Neural crest cell (in vitro differentiated cells): ENCODE data around the gene FBF1. TPM values are rescaled to one million over a fixed set of nuclear protein-coding genes. Genes with fewer than 3 reads are reported as not detected.

Source experiments
- DNase-seq: peaks from one replicate; pipeline ENCODE4 v3.0.0; 2021; ENCODE audit warnings: low read depth, mixed read lengths, low spot score
- H3K27ac Mint-ChIP-seq: one replicate; pipeline ENCODE4 v1.8.0; 2021; ENCODE audit warnings: mild to moderate bottlenecking, mixed read lengths; ENCODE audit not compliant: unreplicated experiment
- H3K27me3 Mint-ChIP-seq: 2 replicates; pipeline ENCODE4 v1.8.0; 2021; ENCODE audit warnings: low read depth, mild to moderate bottlenecking, mixed read lengths
- H3K36me3 Mint-ChIP-seq: 2 replicates; pipeline ENCODE4 v1.8.0; 2021; ENCODE audit warnings: low read depth, mild to moderate bottlenecking, mixed read lengths
- H3K4me1 Mint-ChIP-seq: 2 replicates; pipeline ENCODE4 v1.8.0; 2021; ENCODE audit warnings: mixed read lengths
- H3K4me3 Mint-ChIP-seq: one replicate; pipeline ENCODE4 v1.8.0; 2021; ENCODE audit warnings: mild to moderate bottlenecking, mixed read lengths
- H3K9me3 Mint-ChIP-seq: 2 replicates; pipeline ENCODE4 v1.8.0; 2021; ENCODE audit warnings: mixed read lengths
- total RNA-seq: library from RNA; stranded (reverse); gene quantifications from 2 replicates; pipeline ENCODE4 v1.2.1, GENCODE V29; 2021
- TF ChIP-seq, protein P1 (sequence below): fragments of 200-600 bp; sonication (generic); conservative IDR thresholded peaks from 2 replicates; pipeline ENCODE4 v1.5.0; 2021; ENCODE audit warnings: antibody characterized with exemption, mild to moderate bottlenecking

Gene FBF1
- total RNA-seq, 1 donor from 2014 or later: 25.9 TPM

DNA sequence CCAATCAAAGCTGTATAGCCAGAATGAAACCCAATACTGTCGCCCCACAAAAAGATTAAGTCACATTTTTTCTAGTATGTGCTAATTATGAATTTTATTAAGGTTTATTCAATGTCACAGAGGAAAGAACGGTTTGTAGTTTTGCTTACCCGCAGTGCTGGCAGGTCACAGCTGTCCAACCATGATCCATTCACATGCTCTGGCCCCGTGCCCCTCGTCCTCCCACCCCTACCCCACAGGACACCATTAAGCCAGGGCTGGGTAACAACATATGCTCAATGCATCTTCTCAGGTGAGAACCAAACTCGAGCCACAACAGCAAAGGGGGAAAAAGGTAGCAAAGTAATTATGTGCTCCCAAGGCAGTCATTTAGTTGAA, 589 bp upstream of the FBF1 start:
- TF ChIP-seq, protein P1, sequence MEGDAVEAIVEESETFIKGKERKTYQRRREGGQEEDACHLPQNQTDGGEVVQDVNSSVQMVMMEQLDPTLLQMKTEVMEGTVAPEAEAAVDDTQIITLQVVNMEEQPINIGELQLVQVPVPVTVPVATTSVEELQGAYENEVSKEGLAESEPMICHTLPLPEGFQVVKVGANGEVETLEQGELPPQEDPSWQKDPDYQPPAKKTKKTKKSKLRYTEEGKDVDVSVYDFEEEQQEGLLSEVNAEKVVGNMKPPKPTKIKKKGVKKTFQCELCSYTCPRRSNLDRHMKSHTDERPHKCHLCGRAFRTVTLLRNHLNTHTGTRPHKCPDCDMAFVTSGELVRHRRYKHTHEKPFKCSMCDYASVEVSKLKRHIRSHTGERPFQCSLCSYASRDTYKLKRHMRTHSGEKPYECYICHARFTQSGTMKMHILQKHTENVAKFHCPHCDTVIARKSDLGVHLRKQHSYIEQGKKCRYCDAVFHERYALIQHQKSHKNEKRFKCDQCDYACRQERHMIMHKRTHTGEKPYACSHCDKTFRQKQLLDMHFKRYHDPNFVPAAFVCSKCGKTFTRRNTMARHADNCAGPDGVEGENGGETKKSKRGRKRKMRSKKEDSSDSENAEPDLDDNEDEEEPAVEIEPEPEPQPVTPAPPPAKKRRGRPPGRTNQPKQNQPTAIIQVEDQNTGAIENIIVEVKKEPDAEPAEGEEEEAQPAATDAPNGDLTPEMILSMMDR: no peak
- Mint-ChIP-seq H3K36me3 (peaks cover 2% of the 10 kb centered on the region), H3K9me3 (no peaks in the 10 kb centered on the region), H3K27ac (peak overlapping the region; percentile 53), H3K4me1 (peaks cover 15% of the 10 kb centered on the region), H3K27me3 (no peaks in the 10 kb centered on the region), H3K4me3 (peak overlapping the region; percentile 93)
- no peak for DNase-seq

DNA sequence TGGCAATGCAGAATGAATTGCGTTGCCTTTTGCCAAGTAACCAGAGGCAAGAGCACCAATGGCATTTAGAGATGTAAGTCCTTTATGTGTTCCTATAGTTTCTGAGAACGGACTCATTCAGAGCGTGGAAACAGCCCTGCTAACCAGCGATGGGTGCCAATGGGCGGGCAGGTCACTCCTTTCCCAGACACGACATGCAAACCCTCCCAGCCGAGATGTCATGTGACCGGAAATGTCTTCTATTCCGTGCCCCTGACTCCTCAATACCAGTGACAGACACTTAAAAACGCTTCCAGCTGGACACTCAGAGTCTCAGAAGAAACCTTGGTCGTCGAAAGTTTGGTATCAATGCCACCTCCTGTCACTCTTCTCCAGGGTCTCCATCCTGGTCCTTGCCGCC, 3.2 kb downstream of the FBF1 start:
- TF ChIP-seq, protein P1: no peak
- peaks cover 15% of the 10 kb centered on the region for H3K4me1 Mint-ChIP-seq
- H3K27me3 Mint-ChIP-seq: no peaks in the 10 kb centered on the region
- peak overlapping the region; percentile 18 for H3K4me3 Mint-ChIP-seq
- H3K27ac Mint-ChIP-seq: no peak overlapping the region
- H3K9me3 Mint-ChIP-seq: no peaks in the 10 kb centered on the region
- DNase-seq: no peak
- H3K36me3 Mint-ChIP-seq: peaks cover 3% of the 10 kb centered on the region

DNA sequence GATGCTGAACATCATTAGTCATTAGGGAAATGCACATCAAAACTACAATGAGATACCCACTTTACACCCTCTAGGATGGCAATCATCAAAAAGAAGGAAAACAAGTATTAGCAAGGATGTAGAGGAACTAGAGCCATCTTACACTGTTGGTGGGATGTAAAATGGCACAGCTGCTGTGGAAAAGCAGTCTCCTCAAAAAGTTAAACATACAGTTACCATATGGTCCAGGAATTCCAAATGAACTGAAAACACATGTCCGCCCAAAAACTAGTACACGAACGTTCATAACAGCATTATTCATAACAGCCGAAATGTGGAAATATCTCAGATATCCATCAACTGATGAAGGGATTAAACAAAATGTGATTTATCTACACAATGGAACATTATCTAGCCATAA, 7.0 kb downstream of the FBF1 start:
- Mint-ChIP-seq H3K27me3 (no peaks in the 10 kb centered on the region), H3K9me3 (no peaks in the 10 kb centered on the region), H3K4me1 (no peaks in the 10 kb centered on the region), H3K4me3 (no peak overlapping the region), H3K27ac (no peak overlapping the region), H3K36me3 (peaks cover 3% of the 10 kb centered on the region)
- no peak for DNase-seq
- TF ChIP-seq, protein P1: no peak

DNA sequence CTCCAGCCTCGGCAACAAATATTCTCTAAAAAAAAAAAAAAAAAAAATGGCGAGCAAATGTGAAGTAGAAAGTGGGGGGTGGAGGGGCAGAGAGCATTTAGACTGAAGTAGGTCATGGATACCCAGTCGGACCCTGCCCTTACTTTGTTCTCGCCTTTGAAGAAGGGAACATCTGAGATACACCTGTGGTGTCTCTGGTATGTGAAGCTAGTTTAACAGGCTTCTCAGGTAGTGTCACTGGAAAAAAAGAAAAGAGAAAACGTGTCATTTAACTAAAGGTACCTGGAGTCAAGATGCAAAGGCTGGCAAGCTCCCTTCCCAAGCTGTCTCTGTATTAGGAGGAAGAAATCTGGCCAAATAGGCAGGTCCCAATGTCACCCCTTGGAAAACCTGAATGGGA, 8.0 kb downstream of the FBF1 start:
- peaks cover 3% of the 10 kb centered on the region for H3K36me3 Mint-ChIP-seq
- H3K27me3 Mint-ChIP-seq: no peaks in the 10 kb centered on the region
- H3K9me3 Mint-ChIP-seq: no peaks in the 10 kb centered on the region
- no peak overlapping the region for H3K4me3 Mint-ChIP-seq
- TF ChIP-seq, protein P1: no peak
- H3K4me1 Mint-ChIP-seq: no peaks in the 10 kb centered on the region
- no peak for DNase-seq
- H3K27ac Mint-ChIP-seq: no peak overlapping the region

DNA sequence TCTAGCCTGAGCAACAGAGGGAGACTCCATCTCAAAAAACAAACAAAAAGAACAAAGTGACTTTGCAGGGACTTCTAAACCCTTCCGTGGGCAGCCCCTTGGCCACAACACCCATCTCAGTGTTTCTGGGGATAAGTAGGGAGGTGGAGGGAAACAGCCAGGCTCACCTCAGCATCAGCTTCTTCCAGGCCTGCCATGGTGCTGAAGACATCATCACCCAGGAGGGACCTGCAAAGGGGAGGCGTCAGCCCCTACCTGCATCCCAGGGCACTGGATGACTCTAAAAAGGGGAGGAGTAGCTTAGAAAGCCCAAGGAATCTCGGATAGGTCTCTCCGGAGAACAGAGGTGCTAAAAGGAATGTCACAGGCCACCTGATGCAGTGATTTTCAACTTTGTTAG, 9.8 kb downstream of the FBF1 start:
- H3K27me3 Mint-ChIP-seq: no peaks in the 10 kb centered on the region
- H3K27ac Mint-ChIP-seq: no peak overlapping the region
- no peak overlapping the region for H3K4me3 Mint-ChIP-seq
- TF ChIP-seq, protein P1: no peak
- H3K9me3 Mint-ChIP-seq: no peaks in the 10 kb centered on the region
- DNase-seq: no peak
- peaks cover 3% of the 10 kb centered on the region for H3K36me3 Mint-ChIP-seq
- no peaks in the 10 kb centered on the region for H3K4me1 Mint-ChIP-seq

DNA sequence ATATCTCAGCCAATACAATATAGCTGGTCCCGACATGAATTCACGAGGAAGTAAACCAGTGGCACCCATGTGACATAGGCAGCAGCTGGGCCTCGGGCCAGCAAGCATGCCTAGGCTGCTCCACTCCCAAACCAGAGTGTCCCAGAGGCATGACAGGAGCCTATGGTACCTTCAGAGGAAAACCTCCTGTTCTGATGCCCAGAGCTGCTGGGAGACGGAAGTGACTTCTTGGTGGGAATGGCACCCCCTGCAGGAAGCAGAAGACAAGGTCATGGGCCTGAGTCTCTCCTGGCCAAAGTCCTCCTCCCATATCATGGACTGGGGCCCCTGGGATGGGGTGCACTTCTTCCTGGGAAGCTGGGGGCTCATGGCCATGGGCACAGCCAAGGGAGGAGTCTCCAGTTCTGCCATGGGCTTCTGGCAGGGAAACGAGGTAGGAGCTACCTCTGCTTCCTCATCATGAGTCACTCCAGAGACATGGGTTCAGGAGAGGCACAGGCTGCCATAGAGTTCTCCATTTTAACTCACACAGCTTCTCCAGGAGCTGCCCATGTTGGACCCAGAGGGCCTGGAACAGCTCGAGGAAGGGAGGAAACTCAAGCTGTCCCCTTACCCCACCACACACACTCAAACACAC, 13.4 kb downstream of the FBF1 start:
- TF ChIP-seq, protein P1: peak; percentile 49
- Mint-ChIP-seq H3K4me3 (no peak overlapping the region), H3K4me1 (no peaks in the 10 kb centered on the region), H3K27ac (no peak overlapping the region), H3K9me3 (no peaks in the 10 kb centered on the region), H3K27me3 (no peaks in the 10 kb centered on the region), H3K36me3 (no peaks in the 10 kb centered on the region)
- peak; percentile 25 for DNase-seq
